Activated T-cell treated with anti-CD3 and anti-CD28 coated beads for 48 hours (primary cell): ENCODE results near the gene CDK19.
"Not testable (repeated sequence)": the region's sequence is repeated elsewhere in the genome, so short reads cannot be mapped to it uniquely, and the experiment has no call there.

Experiments
- DNase-seq: peaks from one replicate; pipeline ENCODE4 v3.0.0-alpha.2; 2020; ENCODE audit warnings: low read depth

CDK19 gene

DNA sequence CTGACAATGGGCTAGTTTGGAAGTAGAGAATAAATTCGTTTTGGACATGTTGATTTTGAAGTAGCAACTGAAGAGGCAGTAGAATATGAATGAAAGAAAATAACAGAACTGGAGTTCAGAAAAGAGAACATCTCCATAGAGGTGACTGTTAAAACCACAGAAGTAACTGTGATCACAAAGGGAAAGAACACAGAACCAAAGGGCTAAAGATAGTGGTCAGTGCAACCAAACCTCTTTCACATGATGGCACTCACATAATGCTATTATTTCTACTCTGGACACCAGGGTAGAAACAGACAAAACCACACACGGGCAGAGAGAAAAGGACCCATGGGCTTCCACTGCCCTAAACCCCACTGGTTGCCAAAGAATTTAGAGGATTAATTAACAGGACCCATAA lies 58.5 kb downstream of the CDK19 start:
- no peak for DNase-seq

DNA sequence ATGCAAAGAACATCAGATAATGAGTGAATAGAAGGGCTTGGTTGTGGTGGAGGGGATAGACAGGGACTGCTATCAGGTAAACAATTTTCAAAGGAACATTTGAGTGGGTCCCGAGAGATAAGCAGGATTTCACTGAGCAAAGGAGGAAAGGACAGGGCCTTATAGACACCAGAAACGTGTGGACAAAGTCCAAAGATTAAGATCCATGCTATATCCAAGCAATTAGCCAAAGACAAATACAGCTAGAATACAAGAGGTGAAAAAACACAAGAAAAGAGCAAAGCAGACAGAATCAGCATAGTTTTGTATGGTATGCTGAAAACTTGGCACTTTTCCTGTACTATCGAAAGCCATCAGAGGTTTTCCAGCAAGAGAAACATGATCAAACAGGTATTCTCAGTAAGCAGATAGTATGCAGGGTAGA lies 59.8 kb downstream of the CDK19 start:
- DNase-seq: no peak

DNA sequence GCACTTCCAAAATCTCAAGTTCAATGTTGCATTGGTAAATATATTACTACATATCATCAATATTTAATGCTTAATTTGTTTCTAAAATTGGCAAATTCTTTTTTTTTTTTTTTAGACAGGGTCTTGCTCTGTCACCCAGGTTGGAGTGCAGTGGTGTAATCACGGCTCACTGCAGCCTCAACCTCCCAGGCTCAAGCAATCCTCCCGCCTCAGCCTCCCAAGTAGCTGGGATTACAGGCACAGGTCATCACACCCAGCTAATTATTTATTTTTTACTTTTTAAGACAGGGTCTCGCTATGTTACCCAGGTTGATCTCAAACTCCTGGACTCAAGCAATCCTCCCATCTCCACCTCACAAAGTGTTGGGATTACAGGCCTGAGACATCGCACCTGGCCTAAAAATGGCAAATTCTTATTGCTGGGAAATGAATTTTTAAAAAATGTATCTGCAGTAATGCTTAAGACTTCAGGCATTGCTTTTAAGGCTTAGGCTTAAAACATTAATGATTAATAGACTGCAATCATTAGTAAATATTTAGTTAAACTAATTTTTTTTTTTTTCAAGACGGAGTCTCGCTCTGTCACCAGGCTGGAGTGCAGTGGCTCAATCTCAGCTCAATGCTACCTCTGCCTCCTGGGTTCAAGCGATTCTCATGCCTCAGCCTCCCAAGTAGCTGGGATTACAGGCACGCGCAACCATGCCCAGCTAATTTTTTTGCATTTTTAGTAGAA lies 61.2 kb downstream of the CDK19 start:
- DNase-seq: not testable (repeated sequence)

DNA sequence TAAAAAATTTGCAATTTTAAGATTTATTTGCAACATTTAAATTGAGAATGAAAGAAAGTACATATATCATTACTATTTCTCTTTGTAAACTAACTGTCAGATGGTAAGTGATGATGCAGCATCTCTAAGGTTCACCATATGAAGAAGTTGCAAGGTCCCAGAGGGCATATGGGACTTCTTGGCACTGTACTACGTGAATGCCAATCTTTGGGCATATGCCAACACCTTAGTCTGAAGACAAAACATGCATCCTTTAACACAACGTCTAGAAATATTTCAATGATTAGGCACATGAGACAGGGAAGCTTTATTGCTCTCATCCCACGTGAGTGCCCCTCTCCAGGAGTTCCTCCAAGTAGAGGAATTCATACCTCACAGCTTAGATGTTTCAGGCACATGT lies 66.8 kb downstream of the CDK19 start:
- no peak for DNase-seq

DNA sequence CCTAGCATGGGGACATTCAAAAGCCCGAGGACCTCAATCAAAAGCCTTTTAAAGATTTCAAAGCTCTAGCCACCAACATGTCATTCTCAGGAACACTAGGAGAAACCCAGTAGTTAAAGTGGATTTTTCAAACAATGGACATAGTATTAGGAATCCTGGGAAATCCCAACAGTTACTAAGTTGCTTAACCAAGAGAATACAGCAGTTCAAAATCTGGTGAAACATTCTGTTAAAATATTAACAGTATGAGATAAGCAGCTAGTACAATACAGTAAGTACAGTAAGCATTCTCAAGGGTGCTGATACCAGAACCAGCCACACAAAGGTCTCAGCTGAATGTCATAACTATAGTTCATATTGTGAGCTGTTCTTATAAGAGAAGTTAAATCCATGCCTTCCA lies 68.6 kb downstream of the CDK19 start:
- DNase-seq: no peak

DNA sequence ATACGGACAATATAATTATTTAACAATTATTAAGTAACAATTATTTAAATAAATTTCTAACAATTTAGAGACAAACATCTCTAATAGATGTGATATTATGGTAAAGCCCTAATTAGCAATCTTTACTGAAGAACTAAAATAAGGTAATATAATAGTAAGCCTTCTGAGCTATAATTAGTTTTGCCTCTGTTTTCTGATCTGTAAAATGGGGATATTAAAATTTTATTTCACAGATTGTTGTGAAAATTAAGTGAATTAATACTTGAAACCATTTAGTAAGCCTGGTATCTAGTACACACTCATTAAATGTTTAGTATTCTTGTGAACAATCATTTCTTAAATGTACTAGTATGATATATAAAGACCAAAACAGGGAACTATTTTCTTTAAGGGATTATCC lies 70.3 kb downstream of the CDK19 start:
- DNase-seq: no peak

DNA sequence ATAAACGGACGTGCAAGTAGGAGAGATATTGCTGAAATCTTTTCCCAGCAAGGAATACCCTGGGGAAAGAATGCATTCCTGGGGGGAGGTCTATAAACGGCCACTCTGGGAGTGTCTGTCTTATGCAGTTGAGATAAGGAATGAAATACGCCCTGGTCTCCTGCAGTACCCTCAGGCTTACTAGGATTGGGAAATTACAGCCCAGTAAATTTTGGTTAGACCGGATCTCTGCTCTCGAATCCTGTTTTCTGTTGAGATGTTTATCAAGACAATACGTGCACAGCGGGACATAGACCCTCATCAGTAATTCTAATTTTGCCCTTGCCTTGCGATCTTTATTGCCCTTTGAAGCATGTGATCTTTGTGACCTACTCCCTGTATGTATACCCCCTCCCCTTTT lies 72.7 kb downstream of the CDK19 start:
- DNase-seq: not testable (repeated sequence)

DNA sequence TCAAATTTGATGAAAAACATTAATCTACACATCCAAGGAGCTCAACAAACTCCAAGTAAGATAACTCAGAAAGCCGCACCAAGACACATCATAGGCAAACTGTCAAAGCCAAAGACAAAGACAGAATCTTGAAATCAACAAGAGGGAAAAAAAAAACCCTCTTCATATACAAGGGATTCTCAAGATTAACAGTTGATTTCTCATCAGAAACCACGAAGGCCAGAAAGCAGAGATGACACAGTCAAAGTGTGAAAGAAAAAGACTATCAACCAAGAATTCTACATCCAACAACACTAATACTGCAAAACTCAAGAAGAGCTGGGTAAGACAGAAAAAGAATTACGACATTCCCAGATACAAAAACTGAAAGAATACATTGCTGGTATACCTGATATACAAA lies 73.8 kb downstream of the CDK19 start:
- DNase-seq: no peak

DNA sequence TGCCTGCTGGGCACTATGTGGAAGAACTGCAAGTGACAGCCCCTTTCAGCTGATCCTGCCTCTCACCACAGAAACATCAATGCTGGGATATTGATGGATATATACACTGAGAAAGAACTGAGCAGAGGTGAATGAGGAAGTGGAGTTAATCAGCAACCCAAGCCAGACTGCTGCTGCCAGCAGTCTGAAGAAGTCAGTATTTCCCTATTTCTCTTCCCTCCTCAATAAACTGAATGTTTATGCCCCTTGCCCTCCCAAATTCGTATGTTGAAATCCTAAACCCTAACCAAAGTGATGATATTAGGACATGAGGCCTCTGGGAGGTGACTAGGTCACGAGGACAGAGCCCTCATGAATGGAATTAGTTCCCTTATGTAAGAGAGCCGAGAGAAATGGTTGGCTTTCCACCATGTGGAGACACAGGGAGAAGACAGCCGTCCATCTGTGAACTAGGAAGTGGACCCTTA lies 76.3 kb downstream of the CDK19 start:
- DNase-seq: no peak

DNA sequence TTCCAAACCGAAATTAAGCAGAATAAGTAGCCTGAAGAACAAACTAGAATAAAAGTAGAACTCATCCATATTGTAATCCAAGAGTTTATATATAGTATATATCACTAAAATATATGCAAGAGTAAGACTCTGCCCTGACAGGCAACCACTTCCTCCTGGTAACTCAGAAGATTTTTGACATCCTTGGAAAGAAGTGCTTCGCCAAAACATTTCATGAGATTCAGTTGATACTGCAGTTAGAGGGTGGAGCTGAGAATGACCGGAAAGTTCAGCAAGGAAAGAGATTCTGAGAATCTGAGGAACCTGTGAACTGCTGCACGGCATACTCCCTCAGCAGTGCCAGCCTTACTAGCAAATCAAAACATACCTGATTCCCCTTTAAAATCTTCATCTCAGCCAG lies 79.6 kb downstream of the CDK19 start:
- no peak for DNase-seq

DNA sequence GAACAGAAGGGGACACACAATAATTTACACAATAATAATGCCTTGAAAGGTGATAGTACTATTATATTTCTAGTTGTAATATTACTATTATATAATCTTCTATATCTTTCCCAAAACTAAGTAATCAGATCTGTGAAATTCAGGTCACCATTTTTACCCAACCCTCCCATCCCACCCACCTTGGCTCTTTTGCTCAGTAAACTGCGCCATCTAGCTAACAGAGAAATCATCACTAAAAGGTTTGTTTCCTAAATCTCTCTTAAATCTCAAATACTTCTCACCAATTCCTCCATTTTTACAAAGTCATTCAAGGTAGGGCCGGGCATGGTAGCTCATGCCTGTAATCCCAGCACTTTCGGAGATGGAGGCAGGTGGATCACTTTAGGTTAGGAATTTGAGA lies 83.4 kb downstream of the CDK19 start:
- DNase-seq: no peak

DNA sequence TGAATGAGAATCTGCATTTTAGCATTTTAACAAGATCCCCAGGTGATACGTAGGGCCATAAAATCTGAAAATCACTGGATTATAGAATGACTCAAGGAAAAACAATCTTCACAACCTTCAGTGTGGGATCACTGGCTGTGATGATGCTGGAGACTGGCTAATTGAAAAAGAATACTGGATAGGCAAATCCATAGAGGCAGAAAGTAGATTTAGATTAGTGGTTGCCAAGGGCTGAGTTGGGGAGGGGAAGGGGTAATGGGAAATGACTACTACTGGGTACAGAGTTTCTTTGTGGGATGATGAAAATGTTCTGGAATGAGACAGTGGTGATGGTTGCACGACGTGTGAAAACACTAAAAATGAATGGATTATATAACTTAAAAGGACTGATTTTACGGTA lies 84.1 kb downstream of the CDK19 start:
- no peak for DNase-seq

DNA sequence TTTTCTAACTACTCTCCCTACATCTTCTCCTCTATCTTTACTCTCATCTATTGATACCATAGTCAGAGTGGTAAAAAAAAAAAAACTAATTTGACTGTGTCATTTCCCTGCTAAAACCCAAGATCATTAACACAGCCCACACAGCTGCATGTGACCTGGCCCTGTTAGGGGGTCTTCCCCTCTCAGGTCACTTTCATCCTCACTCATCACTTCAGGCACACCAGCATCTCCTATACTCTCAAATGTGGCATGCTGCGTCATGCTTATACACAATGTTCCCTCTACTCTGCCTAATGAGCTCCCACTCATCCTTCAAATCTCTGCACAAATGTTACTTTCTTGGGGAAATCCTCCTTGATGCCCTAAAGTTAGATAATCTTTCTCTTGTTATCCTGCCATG lies 86.8 kb downstream of the CDK19 start:
- no peak for DNase-seq

DNA sequence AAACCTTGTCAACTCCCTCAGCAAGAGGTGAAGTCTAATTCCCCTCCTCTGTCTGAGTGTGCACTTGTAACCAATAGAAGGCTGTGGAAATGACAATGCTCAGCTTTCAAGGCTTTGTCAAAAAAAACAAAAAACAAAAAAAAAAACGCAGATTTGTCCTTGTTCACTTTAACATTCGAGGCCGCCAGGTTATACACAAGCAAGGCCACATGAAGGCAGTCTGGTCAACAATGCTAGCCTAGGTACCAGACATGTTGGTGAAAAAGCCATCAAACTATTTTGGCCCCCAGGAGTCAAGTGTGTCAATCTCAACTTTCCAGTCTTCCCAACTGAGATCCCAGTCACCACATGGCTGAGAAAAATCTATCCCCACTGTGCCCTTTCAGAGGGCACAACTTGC lies 92.3 kb downstream of the CDK19 start:
- no peak for DNase-seq

DNA sequence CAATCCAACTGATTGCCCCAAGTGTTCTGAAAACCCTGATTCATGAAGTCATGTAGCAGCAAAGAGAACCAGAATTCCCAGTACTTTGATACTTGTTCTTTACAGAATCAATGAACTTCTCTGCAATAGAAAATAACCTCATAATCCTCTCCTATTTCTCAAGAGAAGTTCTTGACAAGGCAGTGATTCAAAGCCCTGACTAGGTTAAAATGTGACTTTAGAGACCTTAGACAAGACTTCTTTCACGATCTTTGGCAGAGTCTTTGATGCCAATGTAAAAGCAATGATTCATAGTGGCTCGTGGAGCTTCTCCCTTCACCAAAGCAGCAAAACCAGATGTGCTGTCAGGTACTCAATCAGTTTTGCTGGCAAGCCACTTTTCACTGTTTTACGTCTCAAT lies 95.2 kb downstream of the CDK19 start:
- no peak for DNase-seq

DNA sequence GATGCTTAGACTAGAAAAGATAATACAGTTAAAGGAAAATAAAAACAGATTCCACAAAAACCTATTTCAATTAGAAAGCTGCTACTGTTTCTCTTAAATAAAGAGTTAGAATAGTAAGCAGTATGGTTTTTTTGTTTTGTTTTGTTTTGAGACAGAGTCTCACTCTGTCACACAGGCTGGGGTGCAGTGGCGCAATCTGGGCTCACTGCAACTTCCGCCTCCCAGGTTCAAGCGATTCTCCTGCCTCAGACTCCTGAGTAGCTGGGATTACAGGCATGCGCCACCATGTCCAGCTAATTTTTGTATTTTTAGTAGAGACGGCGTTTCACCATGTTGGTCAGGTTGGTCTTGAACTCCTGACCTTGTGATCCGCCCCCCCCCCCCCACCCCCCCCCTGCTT lies 95.7 kb downstream of the CDK19 start:
- not testable (repeated sequence) for DNase-seq

DNA sequence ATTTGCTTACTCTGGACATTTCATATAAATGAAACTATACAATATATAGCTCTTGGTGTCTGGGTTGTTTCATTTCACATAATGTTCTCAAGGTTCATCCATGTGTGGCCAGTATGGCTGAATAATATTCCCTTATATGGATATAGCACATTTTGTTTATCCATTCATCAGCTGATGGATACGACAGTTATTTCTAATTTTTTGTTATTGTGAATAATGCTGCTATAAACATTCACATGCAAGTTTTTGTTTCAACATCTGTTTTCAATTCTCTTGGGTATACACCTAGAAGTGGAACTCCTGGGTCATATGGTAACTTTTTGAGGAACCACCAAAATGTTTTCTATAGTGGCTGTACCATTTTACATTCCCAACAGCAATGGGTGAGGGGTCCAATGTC lies 101.1 kb downstream of the CDK19 start:
- no peak for DNase-seq

DNA sequence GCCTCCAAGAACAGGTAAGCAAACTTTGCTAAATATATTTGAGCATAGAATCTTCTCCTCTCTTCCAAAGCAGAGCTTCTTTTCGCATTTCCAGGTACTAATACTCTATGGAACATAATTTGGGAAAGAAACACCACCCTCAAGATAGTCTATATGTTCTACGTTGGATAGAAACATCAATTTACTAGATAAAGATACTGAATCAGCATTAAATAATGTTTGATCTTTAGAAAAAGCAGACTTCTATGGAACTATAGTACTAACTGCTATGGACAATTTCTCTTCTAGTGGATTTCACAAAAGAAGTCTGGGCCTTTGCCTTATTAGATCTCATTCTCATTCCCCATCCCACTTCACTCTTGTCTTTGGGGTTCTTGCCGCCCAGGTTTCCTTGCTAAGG lies 103.0 kb downstream of the CDK19 start:
- no peak for DNase-seq

DNA sequence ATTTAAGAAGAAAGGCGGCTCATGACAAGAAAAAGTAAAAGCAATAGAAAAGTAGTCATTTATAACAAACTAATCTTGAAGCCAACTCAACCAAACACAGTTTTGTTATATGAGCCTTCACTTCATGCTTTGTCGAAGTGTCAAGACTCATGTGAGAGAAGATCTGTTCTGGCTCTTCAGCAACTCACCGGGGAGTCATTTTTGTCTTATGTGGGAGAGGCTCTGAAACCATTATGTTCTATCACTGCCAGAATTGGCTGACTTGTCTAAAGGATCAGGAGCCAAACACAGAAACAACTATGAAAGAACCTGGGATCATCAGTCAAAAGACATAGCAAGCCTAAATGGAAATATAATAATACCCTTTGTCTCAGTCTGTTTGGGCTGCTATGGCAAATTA lies 105.2 kb downstream of the CDK19 start:
- DNase-seq: no peak

DNA sequence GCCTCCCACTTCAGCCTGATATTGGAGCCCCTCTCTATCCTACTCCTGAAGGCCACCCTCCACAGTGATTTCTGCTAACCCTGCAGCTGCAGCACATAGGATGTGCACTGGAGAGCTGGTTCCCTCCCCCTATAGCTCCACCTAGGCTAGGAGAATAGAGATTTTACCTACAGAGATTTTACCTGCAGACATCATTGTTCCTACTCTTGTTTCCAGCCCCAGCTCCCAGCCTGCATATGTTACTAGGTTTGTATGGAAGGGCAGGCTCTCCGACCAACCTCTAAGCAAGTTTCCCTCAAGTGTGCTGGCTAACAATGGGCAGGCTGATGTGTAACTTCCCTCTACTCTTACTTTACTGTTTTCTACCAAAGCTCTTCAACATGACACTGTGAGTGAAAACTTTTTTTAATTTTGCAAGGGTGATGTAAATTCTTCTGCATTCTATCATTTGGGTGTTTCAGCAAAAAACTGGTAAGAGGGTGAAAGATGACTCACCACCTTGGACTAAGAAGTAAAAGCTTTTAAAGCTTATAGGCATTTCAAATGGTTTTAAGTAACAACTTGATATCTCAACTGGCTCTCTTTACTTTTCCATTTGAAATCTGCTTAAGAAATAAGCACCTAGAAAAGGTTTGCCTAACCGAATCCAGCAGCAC lies 106.8 kb downstream of the CDK19 start:
- no peak for DNase-seq

DNA sequence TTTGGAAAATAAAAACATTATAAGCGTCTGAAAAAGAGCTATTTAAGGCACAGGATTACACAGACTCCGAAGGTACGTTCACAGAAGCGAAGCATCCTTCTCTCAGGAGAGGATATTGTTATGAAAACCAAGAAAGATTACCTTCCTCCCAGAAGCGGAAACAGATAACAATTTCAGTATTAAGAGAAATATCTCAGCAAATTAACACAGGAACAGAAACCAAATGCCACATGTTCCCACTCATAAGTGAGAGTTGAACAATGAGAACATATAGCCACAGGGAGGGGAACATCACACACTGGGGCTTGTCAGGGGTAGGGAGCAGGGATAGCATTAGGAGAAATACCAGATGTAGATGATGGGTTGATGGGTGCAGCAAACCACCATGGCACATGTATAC lies 109.7 kb downstream of the CDK19 start:
- no peak for DNase-seq

DNA sequence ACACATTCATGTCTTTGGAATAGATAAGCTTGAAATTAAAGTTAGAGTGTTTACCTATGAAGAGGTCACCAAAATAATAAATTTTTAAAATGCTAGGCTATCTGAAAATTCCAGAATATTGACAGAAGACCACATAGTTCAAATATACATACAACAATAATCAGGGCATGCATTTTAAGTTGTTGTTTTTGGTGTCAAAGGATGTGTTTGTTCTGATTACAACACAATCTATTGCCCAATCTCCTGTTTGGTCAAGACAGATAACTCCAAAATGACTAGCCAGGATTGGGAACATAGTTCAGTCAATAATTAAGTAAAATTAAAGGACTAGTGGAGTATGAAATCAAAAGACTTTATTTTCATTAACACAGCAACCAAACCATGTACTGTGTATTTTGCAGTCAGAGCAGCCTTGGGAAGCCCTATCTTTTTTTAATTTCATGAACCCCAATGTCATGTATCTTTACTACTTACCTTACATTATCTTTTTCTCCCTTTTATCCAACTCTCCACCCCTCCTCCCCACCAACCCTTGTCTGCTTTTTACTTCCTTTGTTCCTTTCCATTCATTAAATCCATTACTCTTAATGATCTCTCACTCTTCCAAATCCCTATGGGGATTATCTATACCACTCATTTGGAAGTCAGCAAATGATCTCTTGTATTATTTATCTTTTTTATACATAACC lies 111.2 kb downstream of the CDK19 start:
- no peak for DNase-seq
